Mucosa of descending colon (tissue), 3 donors: Measurements from ENCODE around the gene NPTX1. TPM values are rescaled to one million over a fixed set of nuclear protein-coding genes. Genes with fewer than 3 reads are reported as not detected.
A peak's percentile ranks its signal among the peaks of the same experiment; 100 is the strongest.

Source experiments
- ATAC-seq: fragments of 200-7000 bp; cut with Tn5 transposase; one replicate; pipeline ENCODE4 v1.9.1; 2020; ENCODE audit warnings: mild to moderate bottlenecking, moderate library complexity
- DNase-seq, 3 donors: peaks; one replicate each; pipeline ENCODE4 v3.0.0-alpha.2; 2020
- H3K36me3 ChIP-seq: fragments of 200-600 bp; one replicate; pipeline ENCODE4 v1.8.0; 2021; ENCODE audit warnings: low read depth, mild to moderate bottlenecking
- H3K4me1 ChIP-seq: fragments of 200-600 bp; one replicate; pipeline ENCODE4 v1.8.0; 2021; ENCODE audit warnings: low read depth, mild to moderate bottlenecking
- H3K4me3 ChIP-seq: fragments of 200-600 bp; one replicate; pipeline ENCODE4 v1.8.0; 2021; ENCODE audit warnings: mild to moderate bottlenecking
- H3K9me3 ChIP-seq: fragments of 200-600 bp; one replicate; pipeline ENCODE4 v1.8.0; 2021; ENCODE audit warnings: mild to moderate bottlenecking
- intact Hi-C, 2 donors: fragments of 100-400 bp; cut with DNase I in 1 of 2; cut with micrococcal nuclease in 1 of 2; formaldehyde crosslinking; loops; one replicate each; pipeline versions ENCODE4 v1.11.0 to v1.11.1; 2022; cut with DNase I, micrococcal nuclease
- total RNA-seq, 3 donors: library from RNA; stranded (reverse); fragmentation: NEBNext Ultra II Directional in 2 of 3; extraction: Animal tissue kit (Norgen Biotek cat#: 25700) in 2 of 3; gene quantifications; one replicate each; pipeline versions ENCODE4 v1.2.1 to v1.2.4, GENCODE V29; 2021 to 2023
- TF ChIP-seq, protein P1 (sequence below): fragments of 200-600 bp; IDR thresholded peaks from one replicate; pipeline ENCODE4 v1.8.0; 2022; ENCODE audit warnings: antibody characterized with exemption, mild to moderate bottlenecking
- donor health status: DM: no; HTN: no; CAD: no; lungs with moderate emphysema.
- donor health status: DM: no; HTN: no; CAD: no.
- donor health status: DM: no; HTN: yes; CAD: no.

Gene NPTX1
- total RNA-seq, 3 donors from 2014 or later: 0.51 to 95.0 (median 2.0) TPM

DNA sequence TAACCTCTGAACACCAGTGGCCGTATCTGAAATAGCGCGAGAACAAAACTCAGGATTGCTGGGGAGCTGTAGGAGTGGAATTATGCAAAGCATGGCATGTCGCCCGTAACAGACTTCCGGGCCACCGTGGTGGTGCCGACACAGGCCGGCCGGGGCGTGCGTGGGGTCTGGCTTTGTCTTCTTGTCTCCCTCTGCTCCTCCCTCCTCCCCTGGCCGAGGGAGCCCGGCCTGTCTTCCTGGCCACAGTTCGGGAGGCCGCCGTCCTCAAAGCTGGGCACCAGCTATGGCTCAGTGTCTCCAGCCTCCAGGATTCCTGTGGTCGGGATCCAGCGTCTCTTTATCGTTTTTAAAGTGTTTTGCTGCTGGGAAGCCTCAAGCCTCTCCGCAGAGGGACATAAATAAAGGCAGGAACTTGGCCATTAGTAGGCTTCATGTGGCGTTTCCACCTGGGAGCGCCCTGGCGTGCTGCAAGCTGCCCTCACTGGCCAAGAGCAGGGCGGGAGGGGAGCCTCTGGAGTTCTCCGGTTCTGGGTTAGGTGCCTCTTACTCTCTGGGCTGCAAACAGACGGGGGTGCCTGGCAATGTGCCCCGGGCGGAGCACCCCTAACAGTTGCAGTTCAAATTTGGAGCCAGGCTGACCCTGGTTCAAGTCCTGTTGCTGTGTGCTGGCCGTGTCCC is 22.0 kb upstream of the NPTX1 start:
- TF ChIP-seq, protein P1, sequence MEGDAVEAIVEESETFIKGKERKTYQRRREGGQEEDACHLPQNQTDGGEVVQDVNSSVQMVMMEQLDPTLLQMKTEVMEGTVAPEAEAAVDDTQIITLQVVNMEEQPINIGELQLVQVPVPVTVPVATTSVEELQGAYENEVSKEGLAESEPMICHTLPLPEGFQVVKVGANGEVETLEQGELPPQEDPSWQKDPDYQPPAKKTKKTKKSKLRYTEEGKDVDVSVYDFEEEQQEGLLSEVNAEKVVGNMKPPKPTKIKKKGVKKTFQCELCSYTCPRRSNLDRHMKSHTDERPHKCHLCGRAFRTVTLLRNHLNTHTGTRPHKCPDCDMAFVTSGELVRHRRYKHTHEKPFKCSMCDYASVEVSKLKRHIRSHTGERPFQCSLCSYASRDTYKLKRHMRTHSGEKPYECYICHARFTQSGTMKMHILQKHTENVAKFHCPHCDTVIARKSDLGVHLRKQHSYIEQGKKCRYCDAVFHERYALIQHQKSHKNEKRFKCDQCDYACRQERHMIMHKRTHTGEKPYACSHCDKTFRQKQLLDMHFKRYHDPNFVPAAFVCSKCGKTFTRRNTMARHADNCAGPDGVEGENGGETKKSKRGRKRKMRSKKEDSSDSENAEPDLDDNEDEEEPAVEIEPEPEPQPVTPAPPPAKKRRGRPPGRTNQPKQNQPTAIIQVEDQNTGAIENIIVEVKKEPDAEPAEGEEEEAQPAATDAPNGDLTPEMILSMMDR: no peak
- Histone ChIP-seq H3K9me3 (no peaks in the 10 kb centered on the region), H3K4me3 (no peak overlapping the region), H3K4me1 (no peaks in the 10 kb centered on the region), H3K36me3 (no peaks in the 10 kb centered on the region)
- intact Hi-C loops: no loop called here
- ATAC-seq (no peak), DNase-seq (peak in 1 of 3 donors; percentile 39)

DNA sequence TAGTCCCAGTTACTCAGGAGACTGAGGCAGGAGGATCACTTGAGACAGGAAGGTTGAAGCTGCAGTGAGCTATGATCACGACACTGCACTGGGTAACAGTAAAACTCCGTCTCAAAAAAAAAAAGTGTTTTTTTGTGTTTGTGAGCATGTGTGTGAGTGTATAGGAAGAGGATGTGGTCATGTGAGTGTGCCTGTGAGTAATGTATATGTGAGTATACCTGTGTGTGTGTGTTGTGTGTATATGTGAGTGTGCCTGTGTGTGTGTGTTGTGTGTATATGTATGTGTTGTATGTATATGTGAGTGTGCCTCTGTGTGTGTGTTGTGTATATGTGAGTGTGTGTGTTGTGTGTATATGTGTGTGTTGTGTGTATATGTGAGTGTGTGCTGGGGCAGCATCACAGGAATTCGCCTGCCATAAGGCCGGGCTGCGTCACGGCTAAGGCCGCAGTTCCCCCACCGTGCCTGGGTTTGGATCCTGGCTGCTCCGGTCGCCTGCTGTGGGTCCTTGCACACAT is 21.4 kb upstream of the NPTX1 start:
- Histone ChIP-seq H3K4me1 (no peaks in the 10 kb centered on the region), H3K4me3 (no peak overlapping the region), H3K9me3 (no peaks in the 10 kb centered on the region), H3K36me3 (no peaks in the 10 kb centered on the region)
- DNase-seq (no peak), ATAC-seq (no peak)
- intact Hi-C loops: no loop called here
- TF ChIP-seq, protein P1: no peak

DNA sequence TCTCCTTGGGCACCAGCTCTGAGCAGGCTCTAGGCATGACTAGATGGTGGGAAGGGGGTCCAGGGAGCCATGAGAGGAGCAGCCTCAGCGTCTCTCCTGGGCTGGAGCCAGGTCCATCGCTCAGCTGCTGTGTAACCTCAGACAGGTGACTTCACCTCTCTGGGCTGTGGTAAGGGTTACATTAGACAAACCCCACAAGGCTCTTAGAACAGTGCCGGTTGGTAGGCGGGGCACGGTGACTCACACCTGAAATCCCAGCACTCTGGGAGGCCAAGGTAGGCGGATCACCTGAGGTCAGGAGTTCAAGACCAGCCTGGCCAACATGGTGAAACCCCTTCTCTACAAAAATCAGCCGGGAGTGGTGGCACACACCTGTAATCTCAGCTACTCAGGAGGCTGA is 18.1 kb upstream of the NPTX1 start:
- intact Hi-C loops: no loop called here
- DNase-seq (no peak), ATAC-seq (no peak)
- TF ChIP-seq, protein P1: no peak
- H3K4me1 ChIP-seq: no peaks in the 10 kb centered on the region
- no peak overlapping the region for H3K4me3 ChIP-seq
- H3K9me3 ChIP-seq: no peaks in the 10 kb centered on the region
- H3K36me3 ChIP-seq: no peaks in the 10 kb centered on the region

DNA sequence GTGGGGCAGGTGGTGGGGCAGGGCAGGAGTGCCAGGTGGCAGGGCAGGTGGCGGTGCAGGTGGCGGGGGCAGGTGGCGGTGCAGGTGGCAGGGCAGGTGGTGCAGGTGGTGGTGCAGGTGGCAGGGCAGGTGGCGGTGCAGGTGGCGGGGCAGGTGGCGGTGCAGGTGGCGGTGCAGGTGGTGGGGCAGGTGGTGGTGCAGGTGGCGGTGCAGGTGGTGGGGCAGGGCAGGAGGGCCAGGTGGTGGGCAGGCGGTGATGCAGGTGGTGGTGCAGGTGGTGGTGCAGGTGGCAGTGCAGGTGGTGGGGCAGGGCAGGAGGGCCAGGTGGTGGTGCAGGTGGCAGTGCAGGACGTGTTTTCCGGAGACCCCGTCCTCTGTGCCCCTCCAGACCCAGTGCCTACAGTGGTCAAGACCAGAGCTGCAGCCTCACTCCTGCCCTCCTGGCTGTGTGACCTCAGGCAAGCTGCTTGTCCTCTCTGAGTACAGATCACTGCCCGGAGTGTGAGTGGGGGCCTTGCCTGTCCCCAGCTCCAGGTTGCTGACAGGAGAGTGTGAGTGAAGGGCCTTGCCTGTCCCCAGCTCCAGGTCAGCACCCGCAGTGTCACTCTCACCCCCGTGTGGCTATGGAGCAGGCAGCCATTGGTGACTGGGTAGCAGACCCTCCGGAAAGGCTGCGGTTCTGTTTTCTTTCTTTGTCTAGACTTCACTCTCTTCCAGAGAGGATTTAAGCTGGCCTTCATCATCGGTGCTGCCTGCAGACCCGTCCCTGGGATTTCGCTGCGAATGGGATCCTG is 16.1 kb upstream of the NPTX1 start:
- no peaks in the 10 kb centered on the region for H3K9me3 ChIP-seq
- no peaks in the 10 kb centered on the region for H3K36me3 ChIP-seq
- DNase-seq (no peak), ATAC-seq (no peak)
- TF ChIP-seq, protein P1: no peak
- no peaks in the 10 kb centered on the region for H3K4me1 ChIP-seq
- intact Hi-C loops: no loop called here
- H3K4me3 ChIP-seq: no peak overlapping the region

DNA sequence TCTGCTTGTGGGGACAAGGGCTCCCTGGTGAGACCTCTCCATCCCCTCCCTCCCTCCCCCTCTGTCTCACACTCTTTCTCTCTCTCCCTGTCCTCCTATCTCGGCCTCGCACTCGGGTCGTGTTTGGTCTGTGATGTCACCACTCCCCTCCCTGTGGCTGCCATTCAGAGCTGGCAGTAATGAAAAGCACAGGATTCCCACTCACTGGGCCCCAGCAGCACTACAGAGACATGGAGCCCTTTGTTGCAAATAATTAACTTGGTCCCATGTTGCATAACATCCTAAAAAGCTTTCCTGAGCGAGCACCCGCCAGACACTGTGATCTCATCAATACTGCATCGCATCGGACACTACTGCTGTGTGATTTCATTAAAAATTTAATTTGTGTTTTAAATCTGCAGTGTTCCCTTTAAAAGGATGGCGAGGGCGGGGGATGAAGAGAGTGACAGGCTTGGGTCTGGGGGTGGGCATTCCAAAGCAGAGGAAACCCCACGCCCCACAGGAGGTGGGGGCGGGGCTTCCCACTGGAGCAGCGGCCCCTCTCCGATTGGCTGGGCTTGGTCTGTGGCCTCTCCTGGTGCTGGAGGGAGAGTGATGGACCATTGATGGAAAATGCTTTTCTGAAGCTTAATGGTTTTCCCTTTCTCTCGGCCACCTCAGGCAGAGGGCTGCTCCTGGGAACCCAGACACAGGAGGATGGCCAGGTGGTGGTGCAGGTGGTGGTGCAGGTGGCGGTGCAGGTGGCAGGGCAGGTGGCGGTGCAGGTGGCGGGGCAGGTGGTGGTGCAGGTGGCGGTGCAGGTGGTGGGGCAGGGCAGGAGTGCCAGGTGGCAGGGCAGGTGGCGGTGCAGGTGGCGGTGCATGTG is 15.3 kb upstream of the NPTX1 start:
- intact Hi-C loops: no loop called here
- Histone ChIP-seq H3K36me3 (no peaks in the 10 kb centered on the region), H3K9me3 (no peaks in the 10 kb centered on the region), H3K4me1 (no peaks in the 10 kb centered on the region), H3K4me3 (no peak overlapping the region)
- ATAC-seq (no peak), DNase-seq (no peak)
- TF ChIP-seq, protein P1: no peak
